Measurements from ENCODE around the gene KRT80.

The KRT80 gene

GRCh38 chr12:52197371-52198231 is 5.8 kb upstream of the KRT80 start:
- no peak for DNase-seq

GRCh38 chr12:52195065-52195730 is 3.4 kb upstream of the KRT80 start:
- DNase-seq = no peak

GRCh38 chr12:52193991-52194390 is 2.2 kb upstream of the KRT80 start:
- no peak for DNase-seq

GRCh38 chr12:52193532-52193931 is 1.7 kb upstream of the KRT80 start:
- DNase-seq = no peak

- no peak for DNase-seq
Measured at GRCh38 chr12:52190860-52191729, 719 bp downstream of the KRT80 start.

- DNase-seq = no peak
Measured at GRCh38 chr12:52189376-52190174, 2.2 kb downstream of the KRT80 start.

- no peak for DNase-seq
Measured at GRCh38 chr12:52188658-52189057, 3.2 kb downstream of the KRT80 start.

GRCh38 chr12:52187640-52188039 is 4.2 kb downstream of the KRT80 start:
- no peak for DNase-seq

GRCh38 chr12:52187206-52187605 is 4.6 kb downstream of the KRT80 start:
- no peak for DNase-seq

- DNase-seq = no peak
Measured at GRCh38 chr12:52186118-52186840, 5.5 kb downstream of the KRT80 start.

- DNase-seq = no peak
Measured at GRCh38 chr12:52185400-52185967, 6.3 kb downstream of the KRT80 start.

- no peak for DNase-seq
Measured at GRCh38 chr12:52184813-52185212, 7.0 kb downstream of the KRT80 start.

- DNase-seq = no peak
Measured at GRCh38 chr12:52183971-52184370, 7.8 kb downstream of the KRT80 start.

- no peak for DNase-seq
Measured at GRCh38 chr12:52183544-52183910, 8.3 kb downstream of the KRT80 start.

- DNase-seq = no peak
Measured at GRCh38 chr12:52182898-52183543, 8.8 kb downstream of the KRT80 start.

- no peak for DNase-seq
Measured at GRCh38 chr12:52182384-52182783, 9.4 kb downstream of the KRT80 start.

GRCh38 chr12:52181746-52182145 is 10.1 kb downstream of the KRT80 start:
- no peak for DNase-seq

- no peak for DNase-seq
Measured at GRCh38 chr12:52180971-52181628, 10.7 kb downstream of the KRT80 start.

- DNase-seq = no peak
Measured at GRCh38 chr12:52179396-52179973, 12.3 kb downstream of the KRT80 start.

- DNase-seq = no peak
Measured at GRCh38 chr12:52178984-52179383, 12.8 kb downstream of the KRT80 start.

Data from cortex of kidney (tissue), 1 donor.